Natural killer cell (primary cell): Measurements from ENCODE around the gene ARID3B. TPM values are rescaled to one million over a fixed set of nuclear protein-coding genes. Genes with fewer than 3 reads are reported as not detected.
A peak's percentile ranks its signal among the peaks of the same experiment; 100 is the strongest.

Experiments used
- ATAC-seq, 3 donors: fragments of 150-1000 bp in 2 of 3; fragments of 200-7000 bp in 1 of 3; cut with Tn5 transposase; 1 replicate in 1 of 3; 2 replicates in 2 of 3; pipeline ENCODE4 v1.10.0; 2021; ENCODE audit warnings: mild to moderate bottlenecking in 2 of 3, moderate library complexity in 2 of 3
- DNase-seq, 2 donors: peaks; one replicate each; pipeline versions ENCODE4 v3.0.0 to v3.0.0-alpha.2; 2013 to 2021; ENCODE audit warnings: mixed read lengths in 1 of 2
- H3K27ac ChIP-seq: one replicate; pipeline ENCODE4 v1.5.1; 2013; ENCODE audit warnings: mild to moderate bottlenecking, low read length
- H3K27me3 ChIP-seq: one replicate; pipeline ENCODE4 v1.6.1; 2013; ENCODE audit warnings: low read length; ENCODE audit not compliant: control insufficient read depth, insufficient read depth
- H3K36me3 ChIP-seq: one replicate; pipeline ENCODE4 v1.6.1; 2013; ENCODE audit warnings: low read length; ENCODE audit not compliant: control insufficient read depth, insufficient read depth
- H3K4me1 ChIP-seq: one replicate; pipeline ENCODE4 v1.6.1; 2013; ENCODE audit warnings: low read length; ENCODE audit not compliant: control insufficient read depth, insufficient read depth
- H3K4me3 ChIP-seq: one replicate; pipeline ENCODE4 v1.5.1; 2013; ENCODE audit warnings: low read length
- H3K9me3 ChIP-seq: one replicate; pipeline ENCODE4 v1.6.1; 2013; ENCODE audit warnings: low read length; ENCODE audit not compliant: control insufficient read depth, insufficient read depth
- H3K27ac Mint-ChIP-seq, 2 donors: one replicate each; pipeline ENCODE4 v1.8.0; 2022; ENCODE audit warnings: mild to moderate bottlenecking in 2 of 2, mixed read lengths in 2 of 2, moderate library complexity in 1 of 2
- H3K27me3 Mint-ChIP-seq, 2 donors: one replicate each; pipeline ENCODE4 v1.8.0; 2022; ENCODE audit warnings: low read depth in 2 of 2, mixed read lengths in 2 of 2
- H3K36me3 Mint-ChIP-seq: one replicate; pipeline ENCODE4 v1.8.0; 2022; ENCODE audit warnings: mixed read lengths
- H3K4me1 Mint-ChIP-seq, 2 donors: one replicate each; pipeline ENCODE4 v1.8.0; 2022; ENCODE audit warnings: mixed read lengths in 2 of 2
- H3K4me3 Mint-ChIP-seq: one replicate; pipeline ENCODE4 v1.8.0; 2022; ENCODE audit warnings: mild to moderate bottlenecking, moderate library complexity, mixed read lengths
- H3K9me3 Mint-ChIP-seq, 2 donors: one replicate each; pipeline ENCODE4 v1.8.0; 2022; ENCODE audit warnings: mixed read lengths in 2 of 2
- WGBS: methylation state at CpG from one replicate; pipeline ENCODE4 v1.1.7; 2013; ENCODE audit warnings: missing lambda C conversion rate; ENCODE audit not compliant: insufficient coverage; 5-methylcytosine and 5-hydroxymethylcytosine counted together
- intact Hi-C: fragments of 100-400 bp; cut with micrococcal nuclease; formaldehyde crosslinking; loops from one replicate; pipeline ENCODE4 v1.14.2; 2022
- total RNA-seq, 4 donors: library from RNA; stranded (reverse); fragments of 120-200 nt in 1 of 4; gene quantifications; one replicate each; pipeline versions ENCODE4 v1.2.3 to v1.2.4, GENCODE V29; 2013 to 2022
- TF ChIP-seq, protein P1 (sequence below): fragments of 200-600 bp; IDR thresholded peaks from one replicate; pipeline ENCODE4 v1.8.0; 2022; ENCODE audit warnings: antibody characterized with exemption

ARID3B gene, protein sequence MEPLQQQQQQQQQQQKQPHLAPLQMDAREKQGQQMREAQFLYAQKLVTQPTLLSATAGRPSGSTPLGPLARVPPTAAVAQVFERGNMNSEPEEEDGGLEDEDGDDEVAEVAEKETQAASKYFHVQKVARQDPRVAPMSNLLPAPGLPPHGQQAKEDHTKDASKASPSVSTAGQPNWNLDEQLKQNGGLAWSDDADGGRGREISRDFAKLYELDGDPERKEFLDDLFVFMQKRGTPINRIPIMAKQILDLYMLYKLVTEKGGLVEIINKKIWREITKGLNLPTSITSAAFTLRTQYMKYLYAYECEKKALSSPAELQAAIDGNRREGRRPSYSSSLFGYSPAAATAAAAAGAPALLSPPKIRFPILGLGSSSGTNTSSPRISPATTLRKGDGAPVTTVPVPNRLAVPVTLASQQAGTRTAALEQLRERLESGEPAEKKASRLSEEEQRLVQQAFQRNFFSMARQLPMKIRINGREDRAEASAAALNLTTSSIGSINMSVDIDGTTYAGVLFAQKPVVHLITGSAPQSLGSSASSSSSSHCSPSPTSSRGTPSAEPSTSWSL
- 10 to 100 TPM; 56.4 to 59.2 (median 58.3) TPM for total RNA-seq
- total RNA-seq (2013), result 15.2 TPM

DNA sequence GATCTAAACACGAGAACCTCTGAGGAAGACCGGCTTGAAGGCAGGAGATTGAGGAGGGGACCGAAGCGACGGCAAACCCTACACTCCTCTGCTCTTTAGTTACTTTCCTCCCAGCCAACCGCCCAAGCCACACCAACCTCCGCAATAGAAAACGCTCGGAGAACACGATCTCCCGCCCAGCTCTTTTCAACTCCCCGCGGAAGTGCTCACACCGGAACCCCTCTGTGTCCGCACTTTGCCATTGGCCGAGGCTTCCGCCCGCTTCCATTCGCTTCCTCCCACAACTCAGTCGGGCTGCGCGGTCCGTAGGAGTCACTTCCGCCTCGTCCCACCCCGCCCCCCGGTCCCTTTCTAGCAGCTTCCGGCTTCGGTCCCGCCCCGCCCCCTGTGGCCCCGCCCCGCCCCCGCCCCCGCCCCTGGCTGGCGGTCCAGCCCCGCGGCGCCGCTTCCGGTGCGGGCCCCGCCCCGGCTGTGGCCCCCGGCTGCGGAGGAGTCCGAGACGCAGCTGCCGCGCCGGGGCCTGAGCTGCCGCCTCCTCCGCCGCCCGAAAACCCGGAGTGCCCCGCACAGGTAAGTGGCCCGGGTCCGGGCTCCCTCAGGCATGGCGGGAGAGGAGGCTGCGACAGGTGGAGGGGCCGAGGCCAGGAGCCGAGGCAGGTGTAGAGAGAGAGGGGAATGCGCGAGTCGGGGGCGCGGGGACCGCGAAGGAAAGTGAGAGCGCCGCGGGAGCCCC is at the start of gene ARID3B:
ARID3B (plus strand) TSS at position 460 of the 733 bp plus-strand sequence. CDS start 2,717 bp downstream, outside the sequence.
- ATAC-seq (peak; percentile 85 to 97 (median 92)), DNase-seq (peak; percentile 84 to 97)
- no peaks in the 10 kb centered on the region for H3K27me3 ChIP-seq
- under 1% methylated on average over 73 of the region's 73 CpGs for WGBS
- Mint-ChIP-seq H3K27me3 (no peaks in the 10 kb centered on the region), H3K36me3 (no peaks in the 10 kb centered on the region), H3K9me3 (no peaks in the 10 kb centered on the region), H3K27ac (peak within 1 kb of the TSS; percentile 92 to 97), H3K4me3 (peak within 1 kb of the TSS; percentile 99), H3K4me1 (peaks cover 51 to 58% of the 10 kb centered on the region in 2 donors)
- TF ChIP-seq, protein P1, sequence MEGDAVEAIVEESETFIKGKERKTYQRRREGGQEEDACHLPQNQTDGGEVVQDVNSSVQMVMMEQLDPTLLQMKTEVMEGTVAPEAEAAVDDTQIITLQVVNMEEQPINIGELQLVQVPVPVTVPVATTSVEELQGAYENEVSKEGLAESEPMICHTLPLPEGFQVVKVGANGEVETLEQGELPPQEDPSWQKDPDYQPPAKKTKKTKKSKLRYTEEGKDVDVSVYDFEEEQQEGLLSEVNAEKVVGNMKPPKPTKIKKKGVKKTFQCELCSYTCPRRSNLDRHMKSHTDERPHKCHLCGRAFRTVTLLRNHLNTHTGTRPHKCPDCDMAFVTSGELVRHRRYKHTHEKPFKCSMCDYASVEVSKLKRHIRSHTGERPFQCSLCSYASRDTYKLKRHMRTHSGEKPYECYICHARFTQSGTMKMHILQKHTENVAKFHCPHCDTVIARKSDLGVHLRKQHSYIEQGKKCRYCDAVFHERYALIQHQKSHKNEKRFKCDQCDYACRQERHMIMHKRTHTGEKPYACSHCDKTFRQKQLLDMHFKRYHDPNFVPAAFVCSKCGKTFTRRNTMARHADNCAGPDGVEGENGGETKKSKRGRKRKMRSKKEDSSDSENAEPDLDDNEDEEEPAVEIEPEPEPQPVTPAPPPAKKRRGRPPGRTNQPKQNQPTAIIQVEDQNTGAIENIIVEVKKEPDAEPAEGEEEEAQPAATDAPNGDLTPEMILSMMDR, result no peak
- intact Hi-C loops, result loop anchor here (1.0 to 5.0 kb wide), 3 partner anchors 56 to 248 kb away; partner anchors contain the start of gene UBL7
- peaks cover 6% of the 10 kb centered on the region for H3K36me3 ChIP-seq
- H3K27ac ChIP-seq, result peak within 1 kb of the TSS; percentile 82
- peak within 1 kb of the TSS; percentile 92 for H3K4me3 ChIP-seq
- peaks cover 27% of the 10 kb centered on the region for H3K4me1 ChIP-seq
- H3K9me3 ChIP-seq, result no peaks in the 10 kb centered on the region

DNA sequence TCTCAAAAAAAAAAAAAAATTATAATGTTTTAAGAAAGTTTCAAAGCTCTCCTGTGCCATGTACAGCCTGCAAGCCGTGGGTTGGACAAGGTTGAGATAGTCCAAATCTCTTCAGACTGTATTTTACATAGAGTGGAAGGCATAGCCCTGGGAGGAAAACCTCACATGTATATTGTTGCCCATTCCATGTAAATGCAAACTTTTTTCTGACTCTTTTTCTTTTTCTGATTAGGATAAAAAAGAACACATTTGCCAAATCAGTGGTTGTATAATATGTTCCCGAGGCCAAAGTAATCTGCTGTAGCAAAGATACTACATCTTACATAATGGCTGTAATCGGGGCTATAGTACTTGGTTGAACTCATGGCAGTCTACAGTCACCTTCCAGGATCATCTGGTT is 44.4 kb upstream of the ARID3B start:
- 100% methylated on average over 1 of the region's 3 CpGs for WGBS
- no peak overlapping the region for H3K27ac ChIP-seq
- TF ChIP-seq, protein P1, result no peak

DNA sequence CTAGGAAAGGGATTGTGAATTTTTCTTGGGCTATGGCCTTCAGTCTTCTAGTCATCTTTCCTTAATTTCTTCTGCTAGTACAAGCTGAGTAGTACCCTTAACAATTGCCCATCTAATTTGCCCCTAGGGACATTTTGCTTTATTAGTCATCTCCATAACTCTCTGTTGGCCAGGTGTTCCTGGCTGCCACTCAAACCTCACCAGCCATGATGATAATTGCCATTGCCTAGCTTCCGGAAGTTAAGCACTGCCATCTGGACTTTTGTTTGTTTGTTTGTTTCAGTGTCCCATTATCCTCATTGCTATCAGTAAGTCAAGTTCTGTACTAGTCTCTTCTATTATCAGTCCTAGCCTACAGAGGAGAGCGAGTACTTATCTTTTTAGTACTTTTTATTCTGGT is 43.4 kb upstream of the ARID3B start:
- no peak for ATAC-seq
- no peaks in the 10 kb centered on the region for H3K9me3 Mint-ChIP-seq
- H3K27ac ChIP-seq, result no peak overlapping the region
- no peak overlapping the region for H3K4me3 Mint-ChIP-seq
- H3K27me3 ChIP-seq, result no peaks in the 10 kb centered on the region
- H3K4me1 Mint-ChIP-seq, result no peaks in the 10 kb centered on the region
- H3K36me3 Mint-ChIP-seq, result no peaks in the 10 kb centered on the region
- no peak overlapping the region for H3K4me3 ChIP-seq
- H3K9me3 ChIP-seq, result no peaks in the 10 kb centered on the region
- intact Hi-C loops, result no loop called here
- H3K27me3 Mint-ChIP-seq, result no peaks in the 10 kb centered on the region
- H3K27ac Mint-ChIP-seq, result no peak overlapping the region
- H3K36me3 ChIP-seq, result no peaks in the 10 kb centered on the region
- DNase-seq, result no peak
- no peaks in the 10 kb centered on the region for H3K4me1 ChIP-seq
- TF ChIP-seq, protein P1, result no peak
- WGBS, result 98% methylated on average over 2 of the region's 2 CpGs

More for the DNA sequence above, 44.4 kb upstream of the ARID3B start:
- ATAC-seq, result no peak
- Histone ChIP-seq H3K27me3 (no peaks in the 10 kb centered on the region), H3K9me3 (no peaks in the 10 kb centered on the region), H3K4me1 (no peaks in the 10 kb centered on the region), H3K36me3 (no peaks in the 10 kb centered on the region), H3K4me3 (no peak overlapping the region)
- DNase-seq, result no peak
- no peaks in the 10 kb centered on the region for H3K4me1 Mint-ChIP-seq
- H3K27me3 Mint-ChIP-seq, result no peaks in the 10 kb centered on the region
- intact Hi-C loops, result no loop called here
- H3K9me3 Mint-ChIP-seq, result no peaks in the 10 kb centered on the region
- H3K27ac Mint-ChIP-seq, result no peak overlapping the region
- no peaks in the 10 kb centered on the region for H3K36me3 Mint-ChIP-seq
- no peak overlapping the region for H3K4me3 Mint-ChIP-seq
